PFSK-1 (cell line): Measurements from ENCODE around the gene ADGRL3.

ENCODE experiments used
- POLR2AphosphoS5 ChIP-seq: IDR thresholded peaks from 2 replicates; pipeline ENCODE4 v1.6.1; 2012; ENCODE audit warnings: low read depth, mild to moderate bottlenecking, control low read depth, low read length, moderate library complexity
- REST ChIP-seq, 2 experiments: IDR thresholded peaks; 2 replicates each; pipeline versions ENCODE4 v1.6.1 to v1.8.0; 2011 to 2012; ENCODE audit warnings: low read depth in 2 of 2, low read length in 2 of 2, control low read depth in 1 of 2, inconsistent platforms in 1 of 2, mild to moderate bottlenecking in 1 of 2, moderate library complexity in 1 of 2; ENCODE audit not compliant: insufficient read depth in 1 of 2
- TAF1 ChIP-seq: IDR thresholded peaks from 2 replicates; pipeline ENCODE4 v1.6.1; 2012; ENCODE audit warnings: low read length, control low read depth, borderline replicate concordance; ENCODE audit not compliant: insufficient read depth

- no peak for TF ChIP-seq POLR2AphosphoS5
- TF ChIP-seq TAF1: no peak
- no peak for TF ChIP-seq REST (IDR thresholded peaks at IDR 0.05; ENCODE audit: insufficient read depth in 1 of 2, low read depth in 2 of 2, low read length in 2 of 2)
Measured at GRCh38 chr4:61485056-61485455, 284.9 kb downstream of the ADGRL3 start.
